ENCODE results near the gene MAML1.

GRCh38 chr5:179797741-179798140 is 65.1 kb downstream of the MAML1 start:
- TF ChIP-seq NFIC (IDR thresholded peaks at IDR 0.05; ENCODE audit: borderline replicate concordance), result no peak
- no peak for TF ChIP-seq POLR2AphosphoS5 (IDR thresholded peaks at IDR 0.05; ENCODE audit: low read depth, low read length)
- TF ChIP-seq RCOR1 (IDR thresholded peaks at IDR 0.05; ENCODE audit: low read length), result no peak
- no peak for TF ChIP-seq PBX3 (IDR thresholded peaks at IDR 0.05)
- TF ChIP-seq REST (IDR thresholded peaks at IDR 0.05; ENCODE audit: low read depth, low read length), result no peak
- no peak for TF ChIP-seq CTCF (IDR thresholded peaks at IDR 0.05)
- TF ChIP-seq ZBTB33 (IDR thresholded peaks at IDR 0.05; ENCODE audit: borderline replicate concordance, low read depth), result no peak
- TF ChIP-seq EZH2phosphoT487 (IDR thresholded peaks at IDR 0.05; ENCODE audit: borderline replicate concordance, low read depth), result no peak
- no peak for TF ChIP-seq GABPA (IDR thresholded peaks at IDR 0.05; ENCODE audit: low read depth)
- TF ChIP-seq YY1 (IDR thresholded peaks at IDR 0.05; ENCODE audit: low read depth), result no peak
- no peak for TF ChIP-seq EP300 (IDR thresholded peaks at IDR 0.05; ENCODE audit: borderline replicate concordance in 1 of 2, low read depth in 1 of 2, low read length in 1 of 2)
- no peak for TF ChIP-seq CHD2 (IDR thresholded peaks at IDR 0.05; ENCODE audit: low read length, partially characterized antibody)
- TF ChIP-seq MXI1 (IDR thresholded peaks at IDR 0.05; ENCODE audit: low read depth, low read length), result no peak
- no peak for TF ChIP-seq MAX (IDR thresholded peaks at IDR 0.05; ENCODE audit: low read depth)

All from SK-N-SH (cell line).